Mucosa of stomach (tissue), 1 donor: Measurements from ENCODE around the gene SRSF7.
A peak's percentile ranks its signal among the peaks of the same experiment; 100 is the strongest.

Source experiments
- H3K27me3 ChIP-seq: one replicate; pipeline ENCODE4 v1.7.0; 2013; ENCODE audit warnings: mild to moderate bottlenecking, low read length; ENCODE audit not compliant: control insufficient read depth, insufficient read depth
- H3K36me3 ChIP-seq: one replicate; pipeline ENCODE4 v1.7.0; 2013; ENCODE audit warnings: low read length; ENCODE audit not compliant: control insufficient read depth, insufficient read depth
- H3K4me1 ChIP-seq: one replicate; pipeline ENCODE4 v1.7.0; 2013; ENCODE audit warnings: mild to moderate bottlenecking, low read length; ENCODE audit not compliant: control insufficient read depth, insufficient read depth
- H3K4me3 ChIP-seq: one replicate; pipeline ENCODE4 v1.7.0; 2013; ENCODE audit warnings: low read length
- H3K9ac ChIP-seq: one replicate; pipeline ENCODE4 v1.7.0; 2013; ENCODE audit warnings: mild to moderate bottlenecking, low read length, moderate library complexity
- H3K9me3 ChIP-seq: one replicate; pipeline ENCODE4 v1.7.0; 2013; ENCODE audit warnings: mild to moderate bottlenecking, low read length, moderate library complexity; ENCODE audit not compliant: control insufficient read depth
- donor health status: Pancreatic carcinoma.

Gene SRSF7

DNA sequence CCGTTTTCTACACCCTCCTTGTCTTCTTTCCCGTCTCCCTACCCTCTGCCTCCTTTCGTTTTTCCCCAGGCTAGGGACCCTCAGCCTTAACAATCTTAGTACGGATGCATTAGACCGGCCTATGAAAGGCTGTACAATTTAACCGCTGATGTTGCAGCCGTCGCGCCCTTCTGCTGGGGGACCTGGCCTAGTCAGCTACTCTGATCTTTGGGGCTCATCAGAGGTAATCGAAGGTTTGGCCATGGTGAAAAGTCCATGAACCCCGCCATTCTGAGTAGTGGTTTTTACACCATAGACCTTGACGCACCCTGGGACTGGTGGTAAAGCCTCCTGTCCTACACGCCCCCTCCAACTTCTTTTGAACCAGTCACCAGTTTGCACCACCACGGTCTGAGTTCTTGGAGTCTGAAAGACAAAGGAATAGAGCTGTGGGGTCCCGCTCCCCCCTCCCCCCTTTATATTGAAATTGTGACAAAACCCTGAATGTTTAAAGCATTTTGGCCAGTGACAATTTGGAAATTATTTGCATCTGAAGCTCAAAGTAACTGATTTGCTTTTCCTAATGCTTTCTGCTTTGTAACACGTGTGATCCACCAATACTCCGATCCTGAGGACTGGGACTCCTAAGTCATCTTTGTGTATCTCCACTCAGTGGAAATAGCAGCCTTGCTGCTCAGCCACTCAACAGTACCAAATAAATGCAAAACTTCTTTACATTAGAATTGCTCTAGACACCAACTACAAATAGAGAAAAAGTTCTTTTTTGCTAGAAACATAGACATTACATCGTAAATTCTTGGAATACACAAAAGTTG is 642 bp upstream of the SRSF7 start:
- no peaks in the 10 kb centered on the region for H3K27me3 ChIP-seq
- H3K9ac ChIP-seq: peak overlapping the region; percentile 100
- no peaks in the 10 kb centered on the region for H3K9me3 ChIP-seq
- H3K4me1 ChIP-seq: peaks cover 14% of the 10 kb centered on the region
- peaks cover 12% of the 10 kb centered on the region for H3K36me3 ChIP-seq
- peak overlapping the region; percentile 99 for H3K4me3 ChIP-seq

DNA sequence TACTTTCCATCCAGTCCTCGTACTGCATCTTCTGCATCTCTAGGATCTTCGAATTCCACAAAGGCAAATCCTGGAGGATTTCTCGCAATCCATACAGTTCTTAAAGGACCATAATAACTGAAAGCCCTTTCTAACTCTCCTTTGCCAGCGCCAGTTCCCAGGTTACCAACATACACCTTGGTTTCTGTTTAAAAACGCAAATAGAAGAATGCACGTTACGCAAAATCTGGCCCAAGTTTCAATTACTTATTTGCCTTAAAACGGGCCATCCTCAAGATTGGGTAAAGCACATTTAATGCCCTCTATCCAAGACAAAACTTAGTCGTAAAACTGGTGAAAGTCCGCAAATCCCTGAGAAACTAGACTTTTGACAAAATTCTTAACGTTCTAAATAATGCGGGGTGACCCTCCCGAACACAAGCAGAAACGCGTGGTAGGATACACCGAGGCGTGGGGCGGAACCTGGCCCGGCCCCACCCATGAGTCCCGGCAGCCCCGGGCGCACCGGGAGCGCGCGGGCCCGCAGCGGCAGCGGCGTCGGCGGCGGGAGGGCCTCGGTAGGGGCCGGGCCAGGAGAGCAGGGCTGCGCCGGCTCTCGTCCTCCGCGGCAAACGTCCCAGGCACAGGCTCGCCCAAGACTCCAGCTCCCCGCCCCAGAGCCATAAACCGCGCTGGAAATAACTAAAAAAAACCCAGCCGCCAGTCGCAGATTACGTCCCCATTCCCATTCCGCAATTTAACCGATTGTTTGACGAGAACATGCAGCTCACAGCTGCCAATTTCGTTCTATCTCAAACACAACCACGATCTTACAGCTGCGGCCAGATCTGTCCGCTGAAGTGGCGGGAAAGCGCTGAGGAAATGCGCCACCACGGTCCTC is 910 bp downstream of the SRSF7 start:
- Histone ChIP-seq H3K27me3 (no peaks in the 10 kb centered on the region), H3K36me3 (peaks cover 12% of the 10 kb centered on the region), H3K4me1 (peaks cover 19% of the 10 kb centered on the region), H3K4me3 (peak overlapping the region; percentile 99), H3K9ac (peak overlapping the region; percentile 100), H3K9me3 (no peaks in the 10 kb centered on the region)

DNA sequence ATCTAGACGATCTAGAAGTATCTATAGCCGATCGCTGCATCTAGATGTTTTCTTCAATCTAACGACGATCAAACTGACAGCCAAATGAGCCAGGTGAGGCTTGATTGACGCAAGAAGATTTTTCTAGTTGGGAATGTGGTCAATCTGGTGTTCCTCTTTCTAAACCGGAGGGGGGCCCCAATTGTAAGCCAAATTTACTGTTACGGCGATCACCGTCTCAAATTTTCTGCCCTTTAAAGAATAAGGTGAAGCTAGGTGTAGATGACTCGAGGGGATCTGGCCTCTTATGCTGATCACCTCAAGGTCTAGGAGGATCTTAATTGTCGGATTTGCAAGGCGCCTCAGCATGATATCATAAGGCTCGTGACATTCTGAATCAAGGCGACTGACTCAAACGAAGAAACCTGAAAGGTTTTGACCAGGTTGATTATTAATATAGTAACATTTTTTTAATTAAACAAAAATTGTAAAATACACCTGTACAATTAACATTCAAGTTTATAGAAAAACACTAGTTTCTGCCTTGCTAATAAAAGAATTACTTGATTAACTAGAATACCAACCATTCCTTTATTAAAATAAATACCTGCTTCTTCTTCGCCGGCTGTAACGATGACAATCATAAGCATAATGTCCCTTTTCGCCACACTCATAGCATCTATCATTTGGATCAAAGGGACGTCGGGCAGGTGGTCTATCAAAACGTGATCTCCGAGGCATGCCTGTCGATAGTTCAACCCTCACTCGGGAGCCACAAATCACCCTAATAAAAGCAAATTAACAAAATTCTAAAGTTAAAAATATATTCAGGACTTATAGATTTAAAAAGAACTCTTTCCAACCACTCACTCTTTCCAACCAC is 2.0 kb downstream of the SRSF7 start:
- Histone ChIP-seq H3K9ac (peak overlapping the region; percentile 100), H3K9me3 (no peaks in the 10 kb centered on the region), H3K27me3 (no peaks in the 10 kb centered on the region), H3K36me3 (peaks cover 12% of the 10 kb centered on the region), H3K4me1 (peaks cover 19% of the 10 kb centered on the region), H3K4me3 (peak overlapping the region; percentile 99)

DNA sequence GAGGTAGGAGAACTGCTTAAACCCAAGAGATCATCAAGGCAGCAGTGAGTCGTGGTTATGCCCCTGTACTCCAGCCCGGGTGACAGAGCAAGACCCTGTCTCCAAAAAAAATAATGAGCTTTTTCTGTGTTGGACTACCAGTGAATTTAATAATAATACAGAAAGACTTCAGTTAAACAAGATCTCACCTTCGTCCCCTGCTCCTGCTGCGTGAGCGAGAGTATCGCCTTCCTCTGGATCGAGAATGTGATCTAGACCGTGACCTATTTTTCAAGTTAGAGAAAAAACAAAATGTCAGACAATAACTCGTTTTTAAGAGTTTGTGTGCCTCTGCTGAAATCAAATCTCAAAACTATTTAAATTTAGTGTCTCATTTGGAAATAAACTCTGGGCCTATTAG is 2.8 kb downstream of the SRSF7 start:
- Histone ChIP-seq H3K9me3 (no peaks in the 10 kb centered on the region), H3K4me1 (peaks cover 19% of the 10 kb centered on the region), H3K9ac (no peak overlapping the region), H3K27me3 (no peaks in the 10 kb centered on the region), H3K36me3 (peaks cover 12% of the 10 kb centered on the region), H3K4me3 (no peak overlapping the region)

DNA sequence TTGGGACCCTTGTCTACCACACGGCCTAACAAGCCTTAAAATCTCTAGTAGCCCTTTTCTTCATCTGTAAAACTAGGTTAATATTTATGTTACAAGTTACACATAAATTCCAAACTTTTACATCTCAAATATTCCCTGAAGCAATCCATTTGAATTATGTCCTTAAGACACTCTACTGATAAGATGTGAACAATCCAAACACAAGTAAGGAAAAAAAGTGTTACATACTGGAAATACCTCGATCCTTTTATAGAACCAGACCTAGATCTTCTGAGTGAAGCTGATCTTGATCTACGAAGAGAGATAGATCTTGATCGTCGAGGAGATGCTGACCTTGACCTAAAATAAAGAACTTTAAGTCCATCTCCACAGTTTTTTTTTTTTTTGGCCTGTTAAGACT is 3.3 kb downstream of the SRSF7 start:
- no peaks in the 10 kb centered on the region for H3K27me3 ChIP-seq
- no peak overlapping the region for H3K4me3 ChIP-seq
- no peak overlapping the region for H3K9ac ChIP-seq
- peaks cover 12% of the 10 kb centered on the region for H3K36me3 ChIP-seq
- peaks cover 19% of the 10 kb centered on the region for H3K4me1 ChIP-seq
- no peaks in the 10 kb centered on the region for H3K9me3 ChIP-seq

DNA sequence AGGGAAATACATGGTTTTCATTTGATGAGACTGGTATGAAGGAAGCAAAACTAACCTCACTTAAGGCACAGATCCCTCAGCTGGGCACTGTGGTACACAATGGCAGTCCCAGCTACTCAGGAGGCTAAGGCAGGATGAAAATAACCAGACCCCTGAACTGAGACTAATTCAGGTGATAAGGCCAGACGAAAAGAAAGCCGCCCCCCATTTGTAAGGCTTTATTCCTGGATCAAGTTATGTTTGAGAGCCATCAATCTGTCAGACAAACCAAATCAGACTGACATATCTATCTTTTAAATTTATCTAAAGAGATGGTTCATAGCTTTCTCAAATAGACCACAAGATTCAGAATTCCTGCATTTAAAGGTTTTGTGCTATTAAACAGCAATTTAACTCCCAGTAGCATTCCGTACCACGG is 4.1 kb downstream of the SRSF7 start:
- peaks cover 12% of the 10 kb centered on the region for H3K36me3 ChIP-seq
- no peak overlapping the region for H3K9ac ChIP-seq
- no peaks in the 10 kb centered on the region for H3K9me3 ChIP-seq
- no peak overlapping the region for H3K4me3 ChIP-seq
- peaks cover 19% of the 10 kb centered on the region for H3K4me1 ChIP-seq
- no peaks in the 10 kb centered on the region for H3K27me3 ChIP-seq

DNA sequence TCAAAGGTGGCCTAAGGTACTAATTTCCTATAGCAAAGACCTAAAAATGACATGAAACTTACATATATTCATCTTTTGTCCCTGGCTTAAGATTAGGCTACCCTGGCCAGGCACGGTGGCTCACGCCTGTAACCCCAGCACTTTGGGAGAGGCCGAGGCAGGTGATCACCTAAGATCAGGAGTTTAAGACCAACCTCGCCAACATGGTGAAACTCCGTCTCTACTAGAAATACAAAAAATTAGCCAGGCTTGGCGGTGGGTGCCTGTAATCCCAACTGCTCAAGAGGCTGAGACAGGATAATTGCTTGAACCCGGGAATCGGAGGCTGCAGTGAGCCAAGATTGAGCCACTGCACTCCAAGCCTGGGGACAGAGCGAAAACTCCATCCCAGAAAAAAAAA is 5.9 kb downstream of the SRSF7 start:
- H3K9me3 ChIP-seq: no peaks in the 10 kb centered on the region
- no peak overlapping the region for H3K4me3 ChIP-seq
- peaks cover 12% of the 10 kb centered on the region for H3K36me3 ChIP-seq
- peaks cover 14% of the 10 kb centered on the region for H3K4me1 ChIP-seq
- no peak overlapping the region for H3K9ac ChIP-seq
- H3K27me3 ChIP-seq: no peaks in the 10 kb centered on the region

DNA sequence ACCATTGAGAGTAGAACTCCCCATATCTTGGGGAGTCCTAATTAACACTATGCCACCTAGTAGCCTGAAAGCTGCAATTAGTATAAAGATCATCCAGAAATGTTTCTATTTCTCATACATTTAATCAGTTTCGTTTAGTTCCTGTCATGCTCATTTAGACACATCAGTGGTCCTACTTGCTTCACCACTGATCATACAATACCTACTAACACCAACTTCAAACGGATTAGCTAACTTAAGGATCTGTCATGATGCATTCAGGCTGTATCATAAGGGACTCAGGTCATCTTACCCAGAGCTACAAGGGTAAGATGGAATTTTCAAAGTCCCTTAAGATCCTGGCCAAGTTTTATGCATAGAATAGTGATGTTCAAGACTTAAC is 6.8 kb downstream of the SRSF7 start:
- H3K27me3 ChIP-seq: no peaks in the 10 kb centered on the region
- no peak overlapping the region for H3K9ac ChIP-seq
- no peak overlapping the region for H3K4me3 ChIP-seq
- peaks cover 14% of the 10 kb centered on the region for H3K4me1 ChIP-seq
- H3K36me3 ChIP-seq: peaks cover 12% of the 10 kb centered on the region
- H3K9me3 ChIP-seq: no peaks in the 10 kb centered on the region

DNA sequence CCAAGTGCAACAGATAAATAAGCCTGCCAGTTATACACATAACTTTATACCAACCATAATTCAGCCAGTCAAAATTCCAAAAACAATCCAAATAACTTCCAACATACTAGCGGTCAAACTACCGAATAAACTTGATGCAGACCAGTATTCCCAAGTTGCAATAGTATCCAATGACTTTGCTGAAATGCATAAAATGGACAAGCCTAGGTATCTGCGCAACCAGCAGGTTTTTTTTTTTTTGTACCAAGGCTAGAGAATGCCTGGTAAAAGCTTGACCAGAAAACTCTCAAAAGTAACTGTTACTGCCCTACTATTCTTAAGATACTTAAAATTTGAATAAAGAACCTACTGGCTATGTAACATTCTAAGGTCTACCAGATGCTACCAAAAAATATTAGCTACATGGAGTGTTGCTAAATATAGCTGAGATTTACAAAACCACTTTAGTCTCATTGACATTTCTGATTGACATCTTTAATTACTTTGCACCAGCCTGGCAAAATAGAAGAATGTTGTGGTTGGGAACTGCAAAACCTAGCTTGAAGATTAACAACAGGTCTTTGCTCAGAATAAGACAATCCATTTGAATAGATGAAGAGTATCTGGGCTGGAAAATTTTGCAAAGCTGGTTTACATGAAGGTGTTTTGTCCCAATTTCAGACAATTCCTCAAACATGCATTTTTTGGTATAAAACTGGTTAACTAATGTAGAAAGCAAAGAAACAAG is 7.3 kb downstream of the SRSF7 start:
- Histone ChIP-seq H3K27me3 (no peaks in the 10 kb centered on the region), H3K9me3 (no peaks in the 10 kb centered on the region), H3K9ac (no peak overlapping the region), H3K4me1 (peaks cover 14% of the 10 kb centered on the region), H3K36me3 (peaks cover 12% of the 10 kb centered on the region), H3K4me3 (no peak overlapping the region)

DNA sequence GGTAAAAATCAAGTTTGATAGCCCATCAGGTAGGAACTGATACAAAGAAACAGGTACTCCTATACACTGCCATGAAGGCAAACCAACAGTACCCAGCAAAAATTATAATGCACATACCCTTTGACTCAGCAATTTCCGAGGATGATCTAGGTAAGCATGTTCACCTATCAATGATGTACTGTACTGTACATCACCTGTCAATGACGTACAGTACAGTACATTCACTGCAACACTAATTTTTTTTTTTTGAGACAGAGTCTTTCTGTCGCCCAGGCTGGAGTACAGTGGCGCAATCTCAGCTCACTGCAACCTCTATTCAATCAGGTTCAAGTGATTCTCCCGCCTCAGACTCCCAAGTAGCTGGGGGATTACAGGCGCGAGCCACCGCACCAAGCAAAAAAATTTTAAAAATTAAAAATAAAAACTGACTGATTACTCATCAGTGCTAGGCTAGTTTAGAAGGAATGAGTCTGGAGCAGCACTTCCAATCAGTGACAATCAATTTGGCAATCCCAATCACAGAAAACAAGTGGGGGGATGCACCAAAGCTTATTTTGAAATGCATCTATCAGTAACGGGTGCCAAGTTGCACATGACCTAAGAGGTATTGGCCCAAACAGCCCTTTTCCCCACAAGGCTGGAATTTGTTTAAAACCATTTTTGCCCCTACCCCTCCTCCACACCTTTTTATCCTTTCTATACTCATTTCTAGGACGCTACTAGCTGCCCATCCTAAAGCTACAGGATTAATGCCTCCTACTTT is 8.2 kb downstream of the SRSF7 start:
- Histone ChIP-seq H3K4me3 (no peak overlapping the region), H3K9ac (no peak overlapping the region), H3K4me1 (peaks cover 14% of the 10 kb centered on the region), H3K36me3 (peaks cover 5% of the 10 kb centered on the region), H3K9me3 (no peaks in the 10 kb centered on the region), H3K27me3 (no peaks in the 10 kb centered on the region)
